ENCODE results near the gene SLU7.
A peak's percentile ranks its signal among the peaks of the same experiment; 100 is the strongest.

The SLU7 gene

DNA sequence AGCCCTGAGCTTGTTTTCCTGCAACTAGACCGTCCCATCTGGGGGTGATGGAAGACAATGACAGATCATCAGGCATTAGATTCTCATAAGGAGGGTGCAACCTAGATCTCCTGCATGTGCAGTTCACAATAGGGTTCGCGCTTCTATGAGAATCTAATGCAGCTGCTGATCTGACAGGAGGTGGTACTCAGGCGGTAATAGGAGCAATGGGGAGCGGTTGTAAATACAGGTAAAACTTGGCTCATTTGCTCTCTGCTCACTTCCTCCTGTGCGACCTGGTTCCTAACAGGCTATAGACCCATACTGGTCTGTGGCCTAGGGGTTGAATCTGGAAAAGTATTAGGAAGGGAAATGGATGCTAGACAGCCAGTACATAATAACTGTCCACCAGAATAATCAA is 42.5 kb upstream of the SLU7 start:
- Histone ChIP-seq H3K9me2 (replicated peaks; ENCODE audit: control insufficient read depth, low read length) (no peaks in the 10 kb centered on the region), H3K9me3 (ENCODE audit: control insufficient read depth, insufficient read depth, low read length) (no peaks in the 10 kb centered on the region), H3K79me2 (ENCODE audit: control insufficient read depth, low read length) (no peaks in the 10 kb centered on the region), H3K4me2 (ENCODE audit: low read length) (no peak overlapping the region), H3K4me3 (ENCODE audit: low read length) (no peak overlapping the region), H3K36me3 (ENCODE audit: control insufficient read depth, low read length) (no peaks in the 10 kb centered on the region), H3F3A (ENCODE audit: control insufficient read depth, insufficient read depth) (peaks cover 5% of the 10 kb centered on the region; the same call in 1 of the 2 replicates), H3K27ac (ENCODE audit: low read depth, low read length) (no peak overlapping the region), H3K27me3 (ENCODE audit: control insufficient read depth, low read length) (no peaks in the 10 kb centered on the region), H4K20me1 (ENCODE audit: control insufficient read depth, insufficient read depth, low read depth, low read length) (no peaks in the 10 kb centered on the region), H3K4me1 (ENCODE audit: control insufficient read depth, low read length) (peaks cover 45% of the 10 kb centered on the region)
- TF ChIP-seq, protein P1, sequence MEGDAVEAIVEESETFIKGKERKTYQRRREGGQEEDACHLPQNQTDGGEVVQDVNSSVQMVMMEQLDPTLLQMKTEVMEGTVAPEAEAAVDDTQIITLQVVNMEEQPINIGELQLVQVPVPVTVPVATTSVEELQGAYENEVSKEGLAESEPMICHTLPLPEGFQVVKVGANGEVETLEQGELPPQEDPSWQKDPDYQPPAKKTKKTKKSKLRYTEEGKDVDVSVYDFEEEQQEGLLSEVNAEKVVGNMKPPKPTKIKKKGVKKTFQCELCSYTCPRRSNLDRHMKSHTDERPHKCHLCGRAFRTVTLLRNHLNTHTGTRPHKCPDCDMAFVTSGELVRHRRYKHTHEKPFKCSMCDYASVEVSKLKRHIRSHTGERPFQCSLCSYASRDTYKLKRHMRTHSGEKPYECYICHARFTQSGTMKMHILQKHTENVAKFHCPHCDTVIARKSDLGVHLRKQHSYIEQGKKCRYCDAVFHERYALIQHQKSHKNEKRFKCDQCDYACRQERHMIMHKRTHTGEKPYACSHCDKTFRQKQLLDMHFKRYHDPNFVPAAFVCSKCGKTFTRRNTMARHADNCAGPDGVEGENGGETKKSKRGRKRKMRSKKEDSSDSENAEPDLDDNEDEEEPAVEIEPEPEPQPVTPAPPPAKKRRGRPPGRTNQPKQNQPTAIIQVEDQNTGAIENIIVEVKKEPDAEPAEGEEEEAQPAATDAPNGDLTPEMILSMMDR (IDR thresholded peaks at IDR 0.05; ENCODE audit: low read depth, low read length, poor library complexity, severe bottlenecking): no peak
- TF ChIP-seq EZH2phosphoT487 (IDR thresholded peaks at IDR 0.05; ENCODE audit: borderline replicate concordance, low read length): no peak

DNA sequence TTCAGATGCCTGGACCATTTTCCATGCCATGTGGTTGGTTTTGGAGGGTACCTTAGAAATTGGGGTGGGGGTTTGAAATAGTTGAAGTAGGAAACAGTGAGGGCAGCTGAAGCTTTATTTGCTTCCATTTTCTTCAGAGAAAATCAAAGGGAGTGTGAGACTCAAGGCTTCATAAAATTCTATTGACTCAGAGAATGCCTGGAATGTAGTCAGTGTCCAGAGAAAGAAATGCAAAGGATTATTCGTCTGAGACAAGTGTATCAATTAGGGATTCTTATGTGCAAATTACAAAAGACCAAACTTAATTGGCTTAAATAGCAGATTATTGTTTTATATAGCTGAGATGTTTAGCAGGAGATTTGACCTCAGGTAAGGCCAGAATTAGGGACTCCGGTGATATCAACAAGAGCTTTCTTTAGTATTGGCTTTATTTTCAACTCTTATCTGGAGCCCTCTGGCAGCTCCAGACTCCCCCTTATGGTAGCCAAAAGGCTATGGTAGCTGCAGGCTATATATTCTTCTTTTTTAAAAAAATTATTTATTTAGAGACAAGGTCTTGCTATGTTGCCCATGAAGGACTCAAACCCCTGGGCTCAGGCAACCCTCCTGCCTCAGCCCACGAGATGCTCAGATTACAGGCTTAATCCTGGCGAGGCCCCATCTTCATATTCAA is 41.6 kb upstream of the SLU7 start:
- H3K4me2 ChIP-seq (ENCODE audit: low read length): no peak overlapping the region
- H3K9me2 ChIP-seq (replicated peaks; ENCODE audit: control insufficient read depth, low read length): no peaks in the 10 kb centered on the region
- peaks cover 5% of the 10 kb centered on the region; the same call in 1 of the 2 replicates for H3F3A ChIP-seq (ENCODE audit: control insufficient read depth, insufficient read depth)
- H3K9me3 ChIP-seq (ENCODE audit: control insufficient read depth, insufficient read depth, low read length): no peaks in the 10 kb centered on the region
- no peaks in the 10 kb centered on the region for H3K79me2 ChIP-seq (ENCODE audit: control insufficient read depth, low read length)
- no peaks in the 10 kb centered on the region for H3K27me3 ChIP-seq (ENCODE audit: control insufficient read depth, low read length)
- no peak overlapping the region for H3K27ac ChIP-seq (ENCODE audit: low read depth, low read length)
- H3K4me3 ChIP-seq (ENCODE audit: low read length): no peak overlapping the region
- H4K20me1 ChIP-seq (ENCODE audit: control insufficient read depth, insufficient read depth, low read depth, low read length): no peaks in the 10 kb centered on the region
- no peaks in the 10 kb centered on the region for H3K36me3 ChIP-seq (ENCODE audit: control insufficient read depth, low read length)
- TF ChIP-seq EZH2phosphoT487 (IDR thresholded peaks at IDR 0.05; ENCODE audit: borderline replicate concordance, low read length): no peak
- TF ChIP-seq, protein P1 (IDR thresholded peaks at IDR 0.05; ENCODE audit: low read depth, low read length, poor library complexity, severe bottlenecking): no peak
- peaks cover 37% of the 10 kb centered on the region for H3K4me1 ChIP-seq (ENCODE audit: control insufficient read depth, low read length)

DNA sequence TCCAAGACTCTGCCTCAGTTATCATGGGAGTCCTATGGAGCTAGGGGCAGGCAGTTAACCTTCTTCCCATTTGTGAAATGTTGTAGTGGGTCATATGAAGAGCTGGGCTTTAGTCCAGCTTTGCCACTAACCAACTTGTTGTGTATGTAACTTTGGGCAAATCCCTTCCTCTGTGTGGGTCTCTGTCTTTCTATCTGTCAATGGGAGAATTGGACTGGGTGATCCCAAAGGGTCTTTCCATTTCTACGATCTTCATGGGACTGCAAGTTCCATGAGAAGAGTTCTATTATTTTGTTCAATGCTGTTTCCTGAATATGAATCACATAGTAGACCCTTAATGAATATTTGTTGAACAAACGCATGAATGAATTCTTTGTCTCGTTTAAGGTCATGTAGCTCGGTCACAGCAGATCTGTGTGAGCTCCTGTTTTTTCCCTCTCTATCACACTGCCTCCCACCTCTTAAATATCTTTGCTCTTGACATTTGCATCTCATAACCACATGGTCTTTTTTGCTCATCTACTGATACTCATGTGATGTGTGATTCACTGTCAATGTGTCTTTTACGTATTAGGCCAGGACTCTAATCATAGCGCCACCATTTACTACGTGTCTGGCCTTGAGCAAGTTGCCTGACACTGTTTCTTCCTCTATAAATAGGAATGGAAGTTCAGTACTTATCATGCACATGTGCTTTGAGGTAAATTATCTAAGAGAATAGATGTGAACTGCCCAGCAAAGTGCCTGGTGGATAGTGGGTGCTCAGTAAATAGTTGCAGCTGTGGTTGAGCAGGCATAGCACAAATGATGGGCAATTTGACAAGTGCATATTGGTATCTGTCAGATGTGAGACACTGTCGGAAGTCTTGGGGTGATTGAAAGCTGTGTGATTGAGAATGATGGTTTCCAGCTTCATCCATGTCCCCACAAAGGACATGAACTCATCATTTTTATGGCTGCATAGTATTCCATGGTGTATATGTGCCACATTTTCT is 40.2 kb upstream of the SLU7 start:
- Histone ChIP-seq H3K4me1 (ENCODE audit: control insufficient read depth, low read length) (peaks cover 23% of the 10 kb centered on the region), H3K4me2 (ENCODE audit: low read length) (peak overlapping the region; percentile 12; the same call in 1 of the 2 replicates), H3K27me3 (ENCODE audit: control insufficient read depth, low read length) (no peaks in the 10 kb centered on the region), H3K79me2 (ENCODE audit: control insufficient read depth, low read length) (no peaks in the 10 kb centered on the region), H3K9me3 (ENCODE audit: control insufficient read depth, insufficient read depth, low read length) (no peaks in the 10 kb centered on the region), H4K20me1 (ENCODE audit: control insufficient read depth, insufficient read depth, low read depth, low read length) (no peaks in the 10 kb centered on the region), H3K27ac (ENCODE audit: low read depth, low read length) (no peak overlapping the region), H3F3A (ENCODE audit: control insufficient read depth, insufficient read depth) (peaks cover 4% of the 10 kb centered on the region; the same call in 1 of the 2 replicates), H3K9me2 (replicated peaks; ENCODE audit: control insufficient read depth, low read length) (no peaks in the 10 kb centered on the region), H3K36me3 (ENCODE audit: control insufficient read depth, low read length) (no peaks in the 10 kb centered on the region), H3K4me3 (ENCODE audit: low read length) (no peak overlapping the region)
- TF ChIP-seq, protein P1 (IDR thresholded peaks at IDR 0.05; ENCODE audit: low read depth, low read length, poor library complexity, severe bottlenecking): no peak

All from DOHH2 (cell line).